HEK293T (cell line): ENCODE results near the gene GULP1.
"Not testable (repeated sequence)": the region's sequence is repeated elsewhere in the genome, so short reads cannot be mapped to it uniquely, and the experiment has no call there.

ENCODE experiments used
- CTCF ChIA-PET: fragments of 350-600 bp; formaldehyde crosslinking; extraction: SDS; loops from one replicate; lab custom pipeline; 2021; ENCODE audit warnings: antibody characterized with exemption, inconsistent platforms; lab: Yijun Ruan, JAX
- POLR2A ChIA-PET: fragments of 350-600 bp; formaldehyde crosslinking; extraction: SDS; loops from one replicate; lab custom pipeline; 2020; ENCODE audit warnings: antibody characterized with exemption, inconsistent platforms; lab: Yijun Ruan, JAX
- DNase-seq: peaks from one replicate; pipeline ENCODE4 v3.0.0; 2012; ENCODE audit warnings: mixed read lengths; ENCODE audit errors: extremely low spot score
- ARNT ChIP-seq: fragments of 450-650 bp; IDR thresholded peaks from 2 replicates; pipeline ENCODE4 v1.6.1; 2017; ENCODE audit warnings: mild to moderate bottlenecking
- BHLHE40 ChIP-seq: fragments of 450-650 bp; IDR thresholded peaks from 2 replicates; pipeline ENCODE4 v1.6.1; 2016; ENCODE audit warnings: mild to moderate bottlenecking, moderate library complexity, borderline replicate concordance
- CTBP1 ChIP-seq: fragments of 450-650 bp; IDR thresholded peaks from 2 replicates; pipeline ENCODE4 v1.6.1; 2016; ENCODE audit warnings: borderline replicate concordance
- ELF4 ChIP-seq: fragments of 450-650 bp; IDR thresholded peaks from 2 replicates; pipeline ENCODE4 v1.6.1; 2017; ENCODE audit warnings: antibody characterized with exemption
- FOXA1 ChIP-seq: fragments of 450-650 bp; IDR thresholded peaks from 2 replicates; pipeline ENCODE4 v1.6.1; 2016; ENCODE audit warnings: mild to moderate bottlenecking
- FOXK2 ChIP-seq: fragments of 450-650 bp; IDR thresholded peaks from 2 replicates; pipeline ENCODE4 v1.6.1; 2016; ENCODE audit warnings: mild to moderate bottlenecking
- FOXM1 ChIP-seq: fragments of 450-650 bp; IDR thresholded peaks from 2 replicates; pipeline ENCODE4 v1.6.1; 2017; ENCODE audit warnings: mild to moderate bottlenecking, borderline replicate concordance
- HDGF ChIP-seq: fragments of 450-650 bp; IDR thresholded peaks from 2 replicates; pipeline ENCODE4 v1.6.1; 2017; ENCODE audit warnings: antibody characterized with exemption, borderline replicate concordance
- L3MBTL2 ChIP-seq: fragments of 450-650 bp; conservative IDR thresholded peaks from 2 replicates; pipeline ENCODE4 v1.6.1; 2016; ENCODE audit warnings: mild to moderate bottlenecking
- LEF1 ChIP-seq: fragments of 450-650 bp; IDR thresholded peaks from 2 replicates; pipeline ENCODE4 v1.6.1; 2017; ENCODE audit warnings: mild to moderate bottlenecking, borderline replicate concordance
- NFRKB ChIP-seq: fragments of 450-650 bp; IDR thresholded peaks from 2 replicates; pipeline ENCODE4 v1.6.1; 2016; ENCODE audit warnings: mild to moderate bottlenecking, moderate library complexity
- SP1 ChIP-seq: fragments of 450-650 bp; IDR thresholded peaks from 2 replicates; pipeline ENCODE4 v1.6.1; 2017
- SUZ12 ChIP-seq: fragments of 450-650 bp; IDR thresholded peaks from 2 replicates; pipeline ENCODE4 v1.6.1; 2016; ENCODE audit warnings: mild to moderate bottlenecking
- TARDBP ChIP-seq: fragments of 450-650 bp; IDR thresholded peaks from 2 replicates; pipeline ENCODE4 v1.6.1; 2016
- ZNF384 ChIP-seq: fragments of 450-650 bp; IDR thresholded peaks from 2 replicates; pipeline ENCODE4 v1.6.1; 2016
- TF ChIP-seq, protein P1 (sequence below): fragments of 450-650 bp; IDR thresholded peaks from 2 replicates; pipeline ENCODE4 v1.6.1; 2016

The GULP1 gene

DNA sequence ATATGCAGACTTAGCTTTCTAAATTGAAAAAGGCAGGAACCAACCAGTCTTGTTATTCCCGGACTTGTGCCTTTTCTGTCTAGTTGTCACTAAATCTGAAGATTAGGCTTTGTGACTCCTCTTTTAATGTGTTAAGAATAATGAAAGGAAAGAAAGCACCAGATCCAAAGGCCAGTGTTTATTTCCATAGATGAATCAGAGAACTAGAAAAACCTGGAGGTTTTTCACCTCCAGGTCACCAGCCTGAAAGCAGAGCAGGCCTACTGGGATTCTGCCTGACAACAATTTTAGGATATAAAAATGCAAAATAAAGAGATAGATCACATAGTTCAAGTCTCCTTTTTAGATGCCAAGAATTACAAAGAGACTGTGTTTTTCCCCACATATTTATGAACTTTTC, 160.4 kb downstream of the GULP1 start:
- no peak for DNase-seq
- ChIA-PET CTCF (interaction anchor here (1.0 kb wide), 1 partner anchor 22 kb away, joined by 3 read pairs; no protein-coding TSS in a partner anchor), POLR2A (no interaction called here)
- no peak for TF ChIP-seq FOXM1
- no peak for TF ChIP-seq FOXA1
- TF ChIP-seq NFRKB = no peak
- TF ChIP-seq ZNF384 = no peak
- TF ChIP-seq SUZ12 = no peak
- no peak for TF ChIP-seq TARDBP
- TF ChIP-seq BHLHE40 = no peak
- TF ChIP-seq ELF4 = no peak
- TF ChIP-seq L3MBTL2 = no peak
- TF ChIP-seq HDGF = no peak
- TF ChIP-seq CTBP1 = no peak
- TF ChIP-seq FOXK2 = no peak

DNA sequence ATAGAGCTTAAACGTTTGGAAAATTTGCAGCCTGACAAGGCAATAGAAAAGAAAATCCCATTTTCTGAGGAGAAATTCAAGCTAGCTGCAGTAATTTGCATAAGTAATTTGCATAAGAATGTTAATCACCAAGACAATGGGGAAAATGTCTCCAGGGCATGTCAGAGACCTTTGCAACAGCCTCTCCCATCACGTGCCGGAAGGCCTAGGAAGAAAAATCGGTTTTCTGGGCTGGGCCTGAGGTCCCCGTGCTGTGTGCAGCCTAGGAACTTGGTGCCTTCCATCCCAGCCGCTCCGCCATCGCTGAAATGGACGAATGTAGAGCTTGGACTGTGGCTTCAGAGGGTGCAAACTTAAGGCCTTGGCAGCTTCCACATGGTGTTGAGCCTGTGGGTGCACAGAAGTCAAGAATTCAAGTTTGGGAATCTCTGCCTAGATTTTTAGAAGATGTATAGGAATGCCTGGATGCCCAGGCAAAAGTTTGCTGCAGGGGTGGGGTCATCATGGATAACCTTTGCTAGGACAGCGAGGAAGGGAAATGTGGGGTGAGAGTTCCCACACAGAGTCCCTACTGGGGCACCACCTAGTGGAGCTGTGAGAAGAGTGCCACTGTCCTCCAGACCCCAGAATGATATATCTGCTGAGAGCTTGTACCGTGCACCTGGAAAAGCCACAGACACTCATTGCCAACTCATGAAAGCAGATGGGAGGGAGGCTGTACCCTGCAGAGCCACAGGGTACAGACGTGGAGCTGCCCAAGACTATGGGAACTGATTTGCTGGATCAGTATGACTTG, 164.6 kb downstream of the GULP1 start:
- no peak for DNase-seq
- ChIA-PET CTCF (no interaction called here), POLR2A (no interaction called here)
- TF ChIP-seq HDGF (no peak), ARNT (no peak), ELF4 (no peak), FOXA1 (no peak), NFRKB (no peak), TARDBP (no peak), SP1 (no peak), BHLHE40 (no peak), SUZ12 (no peak), L3MBTL2 (no peak), FOXM1 (no peak)
- TF ChIP-seq, protein P1, sequence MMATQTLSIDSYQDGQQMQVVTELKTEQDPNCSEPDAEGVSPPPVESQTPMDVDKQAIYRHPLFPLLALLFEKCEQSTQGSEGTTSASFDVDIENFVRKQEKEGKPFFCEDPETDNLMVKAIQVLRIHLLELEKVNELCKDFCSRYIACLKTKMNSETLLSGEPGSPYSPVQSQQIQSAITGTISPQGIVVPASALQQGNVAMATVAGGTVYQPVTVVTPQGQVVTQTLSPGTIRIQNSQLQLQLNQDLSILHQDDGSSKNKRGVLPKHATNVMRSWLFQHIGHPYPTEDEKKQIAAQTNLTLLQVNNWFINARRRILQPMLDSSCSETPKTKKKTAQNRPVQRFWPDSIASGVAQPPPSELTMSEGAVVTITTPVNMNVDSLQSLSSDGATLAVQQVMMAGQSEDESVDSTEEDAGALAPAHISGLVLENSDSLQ = no peak

DNA sequence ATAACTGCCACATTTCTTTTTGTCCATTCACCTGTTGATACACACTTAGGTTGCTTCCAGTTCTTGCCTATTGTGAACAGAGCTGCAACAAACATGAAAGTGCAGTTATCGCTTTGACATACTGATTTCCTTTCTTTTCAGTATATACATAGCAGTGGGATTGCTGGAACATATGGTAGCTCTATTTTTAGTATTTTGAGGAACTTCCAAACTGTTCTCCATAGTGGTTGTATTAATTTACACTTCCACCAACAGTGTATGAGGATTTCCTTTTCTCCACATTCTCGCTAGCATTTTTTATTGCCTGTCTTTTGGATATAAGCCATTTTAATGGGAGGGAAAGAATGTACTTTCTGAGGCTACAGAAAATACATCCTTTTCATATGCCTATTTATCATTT, 167.4 kb downstream of the GULP1 start:
- ChIA-PET CTCF (no interaction called here), POLR2A (no interaction called here)
- DNase-seq = no peak
- no peak for TF ChIP-seq ARNT
- no peak for TF ChIP-seq TARDBP
- no peak for TF ChIP-seq FOXM1
- TF ChIP-seq ELF4 = no peak

DNA sequence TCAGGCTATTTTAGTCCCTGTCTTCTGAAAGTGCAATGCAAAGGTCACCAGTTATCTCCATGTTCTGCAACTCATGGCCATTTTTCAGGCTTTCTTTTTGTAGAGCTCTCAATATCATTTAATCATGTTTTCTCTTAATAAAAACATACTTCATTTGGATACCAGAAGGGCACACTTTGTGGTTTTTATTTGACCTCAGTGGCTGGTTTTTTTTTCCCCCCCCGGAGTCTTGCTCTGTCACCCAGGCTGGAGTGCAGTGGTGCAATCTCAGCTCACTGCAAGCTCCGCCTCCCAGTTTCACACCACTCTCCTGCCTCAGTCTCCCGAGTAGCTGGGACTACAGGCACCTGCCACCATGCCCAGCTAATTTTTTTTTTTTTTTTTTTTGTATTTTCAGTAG, 174.4 kb downstream of the GULP1 start:
- DNase-seq, POLR2A ChIA-PET: not testable (repeated sequence)
- CTCF ChIA-PET = interaction anchor here (0.6 kb wide), 1 partner anchor 84 kb away, joined by 5 read pairs; no protein-coding TSS in a partner anchor

DNA sequence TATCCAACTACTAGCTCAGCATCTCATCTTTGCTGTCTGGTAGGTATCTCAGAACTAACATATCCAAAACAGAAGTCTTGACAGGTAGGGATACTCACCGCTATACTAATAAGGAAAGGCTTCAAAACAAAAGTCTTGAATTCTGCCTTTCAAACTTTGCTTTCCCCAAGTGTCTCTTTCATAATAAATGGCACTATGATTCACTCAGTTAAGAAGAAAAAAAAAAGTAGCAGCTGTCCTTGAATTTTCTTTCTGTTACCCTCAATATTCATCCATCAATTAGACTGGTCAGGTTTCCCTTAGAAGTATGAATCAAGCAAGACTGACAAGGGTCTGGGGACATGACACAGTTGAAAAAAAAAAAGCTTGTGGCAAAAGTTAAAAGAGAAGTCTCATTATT, 175.1 kb downstream of the GULP1 start:
- POLR2A ChIA-PET = no interaction called here
- TF ChIP-seq LEF1 (no peak), TARDBP (no peak), ARNT (no peak), NFRKB (no peak), SP1 (no peak), HDGF (no peak), ZNF384 (no peak)
- DNase-seq = no peak
- CTCF ChIA-PET = no interaction called here

DNA sequence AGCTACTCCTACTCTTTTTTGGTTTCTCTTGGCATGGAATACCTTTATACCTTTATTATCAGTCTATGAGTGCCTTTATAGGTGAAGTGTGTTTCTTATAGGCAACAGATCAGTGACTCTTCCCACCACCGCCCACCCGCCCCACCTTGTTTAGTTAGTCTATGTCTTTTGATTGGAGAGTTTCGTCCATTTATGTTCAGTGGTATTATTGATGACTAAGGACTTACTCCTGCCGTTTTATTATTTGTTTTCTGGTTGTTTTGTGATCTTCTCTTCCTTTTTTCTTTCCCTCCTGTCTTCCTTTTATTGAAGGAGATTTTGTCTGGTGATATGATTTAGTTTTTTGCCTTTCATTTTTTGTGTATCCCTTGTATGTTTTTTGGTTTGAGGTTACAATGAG, 179.5 kb downstream of the GULP1 start:
- CTCF ChIA-PET = no interaction called here
- POLR2A ChIA-PET = no interaction called here
- TF ChIP-seq SUZ12 (no peak), ARNT (no peak), ELF4 (no peak), CTBP1 (no peak), ZNF384 (no peak), FOXM1 (no peak), L3MBTL2 (no peak), HDGF (no peak), FOXK2 (no peak), LEF1 (no peak), BHLHE40 (no peak)
- TF ChIP-seq, protein P1 = no peak
- no peak for DNase-seq

DNA sequence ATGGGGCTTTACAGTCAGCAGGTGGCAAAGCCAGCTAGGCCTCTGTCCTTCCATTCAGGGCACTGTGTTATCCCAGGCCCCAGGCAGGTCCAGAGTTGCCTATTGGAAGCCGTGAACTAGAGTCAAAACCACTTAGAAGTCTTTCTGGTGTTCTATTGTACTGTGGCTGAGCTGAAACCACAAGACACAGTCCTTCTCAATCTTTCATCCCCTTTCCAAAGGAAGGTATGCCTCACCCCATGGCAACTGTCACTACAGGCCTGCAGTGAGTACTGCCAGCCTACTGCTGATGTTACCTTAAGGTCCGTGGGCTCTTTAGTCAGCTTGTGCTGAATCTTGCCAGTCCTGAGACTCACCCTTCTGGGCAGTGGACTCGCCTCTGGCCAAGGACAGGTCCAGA, 181.6 kb downstream of the GULP1 start:
- POLR2A ChIA-PET = no interaction called here
- CTCF ChIA-PET = no interaction called here
- no peak for DNase-seq
- no peak for TF ChIP-seq FOXM1
- no peak for TF ChIP-seq SP1
- no peak for TF ChIP-seq ZNF384
